Panc1 (cell line): ENCODE results near the gene FFAR3. TPM values are rescaled to one million over a fixed set of nuclear protein-coding genes. Genes with fewer than 3 reads are reported as not detected.

Experiments
- ATAC-seq: fragments of 200-7000 bp; cut with Tn5 transposase; 2 replicates; pipeline ENCODE4 v1.9.1; 2020; ENCODE audit warnings: mild to moderate bottlenecking, moderate library complexity
- BruUV-seq: library from RNA; stranded (reverse); fragments of 400-500 nt; replicated peaks from 2 replicates; lab custom pipeline; 2021; lab: Mats Ljungman, UMichigan
- CTCF ChIA-PET: fragments of 300-600 bp; sonication (Branson Sonifier 250); formaldehyde crosslinking; loops from one replicate; lab custom pipeline; 2022; ENCODE audit warnings: antibody characterized with exemption; lab: Charles Lee
- POLR2A ChIA-PET: fragments of 300-600 bp; sonication (Branson Sonifier 250); formaldehyde crosslinking; loops from one replicate; lab custom pipeline; 2022; ENCODE audit warnings: antibody characterized with exemption; lab: Charles Lee
- DNase-seq: peaks from one replicate; pipeline ENCODE4 v3.0.0-alpha.2; 2010; ENCODE audit warnings: low read depth, low spot score
- H3K27ac ChIP-seq: 2 replicates; pipeline ENCODE4 v1.5.1; 2011; ENCODE audit warnings: mild to moderate bottlenecking, low read length, inconsistent platforms
- H3K27me3 ChIP-seq: fragments of 200-500 bp; sonication (Bioruptor generic); 2 replicates; pipeline ENCODE4 v1.6.0; 2014; ENCODE audit warnings: low read length, inconsistent platforms; ENCODE audit not compliant: control insufficient read depth, insufficient read depth
- H3K36me3 ChIP-seq: fragments of 200-500 bp; sonication (Bioruptor generic); 2 replicates; pipeline ENCODE4 v1.5.1; 2014; ENCODE audit warnings: inconsistent platforms, mild to moderate bottlenecking, low read length, moderate library complexity; ENCODE audit not compliant: control insufficient read depth, insufficient read depth
- H3K4me1 ChIP-seq: 2 replicates; pipeline ENCODE4 v1.5.1; 2011; ENCODE audit warnings: inconsistent platforms, mild to moderate bottlenecking, low read length, moderate library complexity; ENCODE audit not compliant: control insufficient read depth, insufficient read depth
- H3K4me3 ChIP-seq, 2 experiments: 2 replicates each; pipeline ENCODE4 v1.5.1; 2011 to 2012; ENCODE audit warnings: low read depth in 2 of 2, low read length in 2 of 2, mild to moderate bottlenecking in 2 of 2, inconsistent platforms in 1 of 2, moderate library complexity in 1 of 2
- H3K9me3 ChIP-seq: fragments of 200-500 bp; sonication (Bioruptor generic); 2 replicates; pipeline ENCODE4 v1.5.1; 2014; ENCODE audit warnings: low read depth, mild to moderate bottlenecking, inconsistent platforms, low read length, moderate library complexity; ENCODE audit not compliant: control insufficient read depth, insufficient read depth
- CTCF ChIP-seq: fragments of 450-650 bp; IDR thresholded peaks from 2 replicates; pipeline ENCODE4 v1.5.1; 2017; ENCODE audit warnings: mild to moderate bottlenecking
- POLR2AphosphoS5 ChIP-seq: IDR thresholded peaks from 2 replicates; pipeline ENCODE4 v1.6.1; 2012; ENCODE audit warnings: mild to moderate bottlenecking, low read depth, low read length, moderate library complexity
- REST ChIP-seq, 2 experiments: IDR thresholded peaks; 2 replicates each; pipeline ENCODE4 v1.6.1; 2011 to 2012; ENCODE audit warnings: low read depth in 2 of 2, control low read depth in 1 of 2, low read length in 1 of 2, mild to moderate bottlenecking in 1 of 2, moderate library complexity in 1 of 2; ENCODE audit not compliant: insufficient read depth in 1 of 2
- SIN3A ChIP-seq: IDR thresholded peaks from 2 replicates; pipeline ENCODE4 v1.6.1; 2012; ENCODE audit warnings: low read depth, mild to moderate bottlenecking, low read length, moderate library complexity, borderline replicate concordance; ENCODE audit not compliant: insufficient read depth
- TCF7L2 ChIP-seq: IDR thresholded peaks from 2 replicates; pipeline ENCODE4 v1.6.1; 2011; ENCODE audit warnings: mild to moderate bottlenecking, low read depth, low read length, inconsistent platforms
- in situ Hi-C: cut with HindIII; loops from 2 replicates; pipeline ENCODE4 v1.10.0; 2016; ENCODE audit warnings: low sequenced_read_pairs, low pct_unique_long_range_greater_than_20kb
- intact Hi-C: fragments of 100-400 bp; cut with micrococcal nuclease; formaldehyde crosslinking; loops from one replicate; pipeline ENCODE4 v1.10.0; 2022; ENCODE audit not compliant: unreplicated experiment
- total RNA-seq: library from RNA; stranded (reverse); gene quantifications from one replicate; pipeline ENCODE4 v1.2.1, GENCODE V29; 2021; ENCODE audit not compliant: unreplicated experiment

The FFAR3 gene
- total RNA-seq, 1 experiment from 2014 or later: not detected

GRCh38 chr19:35309481-35310279, 48.6 kb upstream of the FFAR3 start:
- POLR2A ChIA-PET: no interaction called here
- Histone ChIP-seq H3K27me3 (no peaks in the 10 kb centered on the region), H3K36me3 (no peaks in the 10 kb centered on the region), H3K27ac (no peak overlapping the region), H3K9me3 (no peaks in the 10 kb centered on the region), H3K4me3 (no peak overlapping the region), H3K4me1 (0 out of 2 replicates have a peak, but pooled peaks cover 5% of the 10 kb centered on the region)
- no peak for DNase-seq
- intact Hi-C loops: no loop called here
- ATAC-seq: no peak
- BruUV-seq: no TSS peak
- TF ChIP-seq REST (IDR thresholded peaks at IDR 0.05; ENCODE audit: insufficient read depth in 1 of 2, low read depth in 2 of 2, low read length in 1 of 2) (no peak), POLR2AphosphoS5 (no peak), TCF7L2 (no peak), CTCF (no peak), SIN3A (no peak)
- CTCF ChIA-PET: interaction anchor here (0.7 kb wide), 1 partner anchor 34 kb away, joined by 3 read pairs; no protein-coding TSS in a partner anchor
- in situ Hi-C loops: no loop called here

GRCh38 chr19:35310331-35310730, 47.9 kb upstream of the FFAR3 start:
- H3K27ac ChIP-seq: no peak overlapping the region
- POLR2A ChIA-PET: no interaction called here
- TF ChIP-seq CTCF (no peak), REST (IDR thresholded peaks at IDR 0.05; ENCODE audit: insufficient read depth in 1 of 2, low read depth in 2 of 2, low read length in 1 of 2) (no peak)
- intact Hi-C loops: no loop called here
- H3K4me1 ChIP-seq: 0 out of 2 replicates have a peak, but pooled peaks cover 5% of the 10 kb centered on the region
- CTCF ChIA-PET: interaction anchor here (0.7 kb wide), 1 partner anchor 35 kb away, joined by 3 read pairs; no protein-coding TSS in a partner anchor
- H3K27me3 ChIP-seq: no peaks in the 10 kb centered on the region
- DNase-seq (no peak), ATAC-seq (no peak)
- H3K9me3 ChIP-seq: no peaks in the 10 kb centered on the region
- H3K4me3 ChIP-seq: no peak overlapping the region
- no peaks in the 10 kb centered on the region for H3K36me3 ChIP-seq
- in situ Hi-C loops: no loop called here
- BruUV-seq: no TSS peak
